Measurements from ENCODE around the gene PRSS57.
A peak's percentile ranks its signal among the peaks of the same experiment; 100 is the strongest.

The PRSS57 gene

GRCh38 chr19:694481-695351, 536 bp downstream of the PRSS57 start:
- DNase-seq (ENCODE audit: low spot score) (no peak), FAIRE-seq (no peak)

DNA sequence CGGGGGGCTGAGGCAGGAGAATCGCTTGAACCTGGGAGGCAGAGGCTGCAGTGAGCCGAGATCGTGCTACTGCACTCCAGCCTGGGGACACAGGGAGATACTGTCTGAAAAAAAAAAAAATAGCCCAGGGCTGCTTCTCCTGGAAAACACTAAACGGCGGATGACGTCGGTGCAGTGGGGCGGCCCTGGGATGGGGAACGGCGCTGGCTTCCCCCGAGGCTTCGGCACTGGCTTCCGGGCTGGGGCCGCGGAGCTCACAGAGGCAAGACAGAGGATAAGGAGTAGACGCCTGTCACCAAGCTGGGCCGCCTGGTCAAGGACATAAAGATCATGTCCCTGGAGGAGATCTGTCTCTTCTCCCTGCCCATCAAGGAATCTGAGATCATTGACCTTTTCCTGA, 5.0 kb downstream of the PRSS57 start:
- DNase-seq (ENCODE audit: low spot score), result no peak
- no peak for FAIRE-seq

- FAIRE-seq (no peak), DNase-seq (ENCODE audit: low spot score) (no peak)
Measured at GRCh38 chr19:688992-689391, 6.3 kb downstream of the PRSS57 start.

DNA sequence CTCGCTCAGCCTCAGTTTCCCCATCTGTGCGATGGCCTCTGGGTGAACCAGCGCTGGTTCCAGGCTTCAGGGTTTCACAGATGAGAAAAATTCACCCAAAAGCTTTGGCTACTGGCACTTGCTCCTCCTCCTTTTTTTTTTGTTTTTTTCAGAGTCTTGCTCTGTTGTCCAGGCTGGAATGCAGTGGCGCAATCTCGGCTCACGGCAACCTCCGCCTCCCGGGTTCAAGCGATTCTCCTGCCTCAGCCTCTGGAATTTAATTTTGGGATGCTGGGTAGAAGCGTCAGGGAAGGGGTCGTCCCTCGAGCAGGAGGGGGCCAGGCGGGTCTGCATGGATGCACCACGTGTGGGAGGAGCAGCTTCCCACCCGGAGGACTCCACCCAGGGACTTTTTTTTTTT, 7.0 kb downstream of the PRSS57 start:
- DNase-seq (ENCODE audit: low spot score) (no peak), FAIRE-seq (no peak)

- DNase-seq (ENCODE audit: low spot score), result no peak
- FAIRE-seq, result no peak
Measured at GRCh38 chr19:687569-688166, 7.6 kb downstream of the PRSS57 start.

DNA sequence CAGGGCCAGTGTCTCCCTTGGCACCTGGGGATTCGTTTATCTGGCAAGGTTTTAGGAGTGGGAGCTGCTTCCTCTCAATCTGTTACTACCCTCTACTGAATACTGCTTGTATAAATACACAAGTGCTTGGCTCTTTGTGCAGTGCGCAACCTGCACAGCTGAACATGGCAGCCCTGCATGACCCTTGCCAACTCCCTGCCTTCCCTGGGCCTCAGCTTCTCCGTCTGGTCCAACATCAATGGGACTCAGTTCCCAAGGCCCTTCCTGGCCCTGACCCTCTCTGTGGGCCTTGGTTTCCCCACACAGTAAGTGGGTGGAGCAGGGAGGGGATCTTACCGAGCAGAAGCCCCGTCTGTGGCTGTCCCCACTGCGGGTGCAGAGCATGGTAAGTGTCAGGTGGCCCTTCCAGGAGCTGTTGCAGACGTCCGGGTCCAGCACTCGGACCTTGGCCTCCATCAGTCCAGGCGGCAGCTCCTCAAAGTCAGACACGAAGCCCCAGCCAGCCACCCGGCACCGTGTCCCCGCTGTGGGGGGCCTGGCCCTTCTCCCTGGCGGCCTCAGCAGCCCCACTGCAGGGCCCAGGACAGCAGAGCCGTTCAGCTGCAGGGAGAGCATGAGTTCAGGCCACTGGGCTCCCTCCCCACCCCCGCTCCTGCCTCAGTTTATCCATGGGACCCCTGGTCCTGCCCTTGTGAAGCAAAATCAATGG, 8.5 kb downstream of the PRSS57 start:
- no peak for DNase-seq (ENCODE audit: low spot score)
- FAIRE-seq, result no peak

GRCh38 chr19:685454-685931, 9.8 kb downstream of the PRSS57 start:
- FAIRE-seq (no peak), DNase-seq (ENCODE audit: low spot score) (no peak)

DNA sequence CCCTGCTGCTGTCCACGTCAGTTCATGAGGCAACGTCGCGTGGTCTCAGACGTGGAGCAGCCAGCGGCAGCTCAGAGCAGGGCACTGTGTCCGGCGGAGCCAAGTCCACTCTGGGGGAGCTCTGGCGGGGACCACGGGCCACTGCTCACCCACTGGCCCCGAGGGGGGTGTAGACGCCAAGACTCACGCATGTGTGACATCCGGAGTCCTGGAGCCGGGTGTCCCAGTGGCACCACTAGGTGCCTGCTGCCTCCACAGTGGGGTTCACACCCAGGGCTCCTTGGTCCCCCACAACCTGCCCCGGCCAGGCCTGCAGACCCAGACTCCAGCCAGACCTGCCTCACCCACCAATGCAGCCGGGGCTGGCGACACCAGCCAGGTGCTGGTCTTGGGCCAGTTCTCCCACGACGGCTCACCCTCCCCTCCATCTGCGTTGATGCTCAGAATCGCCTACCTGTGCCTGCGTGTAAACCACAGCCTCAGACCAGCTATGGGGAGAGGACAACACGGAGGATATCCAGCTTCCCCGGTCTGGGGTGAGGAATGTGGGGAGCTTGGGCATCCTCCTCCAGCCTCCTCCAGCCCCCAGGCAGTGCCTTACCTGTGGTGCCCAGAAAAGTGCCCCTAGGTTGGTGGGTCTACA, 12.5 kb downstream of the PRSS57 start:
- FAIRE-seq, result no peak
- DNase-seq (ENCODE audit: low spot score), result no peak

GRCh38 chr19:681029-682019, 13.9 kb downstream of the PRSS57 start:
- FAIRE-seq, result no peak
- peak; percentile 77 for DNase-seq (ENCODE audit: low spot score)

DNA sequence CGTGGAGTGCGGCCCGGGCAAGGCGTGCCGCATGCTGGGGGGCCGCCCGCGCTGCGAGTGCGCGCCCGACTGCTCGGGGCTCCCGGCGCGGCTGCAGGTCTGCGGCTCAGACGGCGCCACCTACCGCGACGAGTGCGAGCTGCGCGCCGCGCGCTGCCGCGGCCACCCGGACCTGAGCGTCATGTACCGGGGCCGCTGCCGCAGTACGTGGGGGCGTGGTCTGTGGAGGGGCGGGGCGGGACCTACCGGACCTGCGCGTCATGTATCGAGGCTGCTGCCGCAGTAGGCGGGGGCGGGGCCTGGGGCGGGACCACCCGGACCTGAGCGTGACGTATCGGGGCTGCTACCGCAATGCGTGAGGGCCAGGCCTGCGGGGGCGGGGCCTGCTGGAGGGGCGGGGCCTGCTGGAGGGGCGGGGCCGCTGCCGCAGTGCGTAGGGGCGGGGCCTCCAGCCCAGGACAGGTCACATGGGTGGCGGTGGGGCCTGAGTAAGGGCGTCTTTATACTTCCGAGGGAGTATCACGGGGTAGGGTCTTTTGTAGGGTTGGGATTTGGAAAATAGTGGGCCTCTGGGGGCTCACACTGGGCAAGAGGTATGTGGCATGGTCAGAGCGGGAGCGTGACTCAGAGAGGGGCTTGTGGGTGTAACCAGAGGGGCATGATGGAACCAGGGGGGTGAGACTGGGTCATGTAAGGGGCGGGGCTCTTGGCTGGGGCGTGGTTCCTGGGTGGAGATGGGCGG, 14.8 kb downstream of the PRSS57 start:
- FAIRE-seq, result peak; percentile 40
- DNase-seq (ENCODE audit: low spot score), result peak; percentile 94

DNA sequence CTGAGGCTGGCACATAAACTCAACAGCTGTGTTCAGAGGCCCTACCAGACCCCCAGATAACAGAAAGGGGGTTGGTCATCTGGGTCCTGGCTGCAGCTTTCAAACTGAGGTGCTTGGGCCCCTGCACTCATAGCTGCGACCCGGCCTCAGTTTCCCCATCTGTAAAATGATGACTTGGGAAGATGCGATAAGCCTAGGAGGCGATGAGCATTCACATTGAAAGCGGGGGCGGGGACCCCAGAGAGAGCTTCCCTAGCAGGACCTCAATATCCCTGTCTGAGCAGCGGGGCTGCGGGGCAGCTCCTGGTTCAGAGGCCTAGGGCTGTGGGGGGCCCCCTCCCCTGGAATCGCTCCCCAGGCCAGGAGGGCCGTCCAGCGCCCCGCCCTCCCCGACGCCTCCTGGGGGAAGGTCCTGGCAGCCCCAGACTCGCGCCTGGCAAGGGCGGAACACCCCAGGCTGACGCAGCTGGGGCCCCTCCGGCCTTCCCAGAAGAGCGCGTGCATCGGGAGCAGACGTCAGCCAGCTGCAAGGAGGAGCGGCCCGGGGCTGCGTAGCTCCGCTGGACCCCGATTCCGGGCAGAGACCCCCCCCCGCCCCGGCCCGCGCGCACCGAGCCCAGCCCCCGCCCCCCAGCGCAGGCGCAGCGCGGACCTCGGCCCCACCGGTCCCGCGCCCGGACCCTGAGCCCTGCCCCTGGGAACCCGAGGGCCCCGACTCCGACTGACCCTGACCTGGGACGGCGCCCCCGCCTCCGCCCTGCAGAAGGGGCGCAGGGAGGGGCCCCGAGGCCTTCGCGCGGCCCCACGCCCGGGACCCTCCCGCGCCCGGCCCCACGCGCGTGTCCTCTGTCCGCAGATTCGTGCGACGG, 15.6 kb downstream of the PRSS57 start:
- FAIRE-seq, result no peak
- DNase-seq (ENCODE audit: low spot score), result peak; percentile 56

- DNase-seq (ENCODE audit: low spot score) (no peak), FAIRE-seq (no peak)
Measured at GRCh38 chr19:678791-679388, 16.4 kb downstream of the PRSS57 start.

DNA sequence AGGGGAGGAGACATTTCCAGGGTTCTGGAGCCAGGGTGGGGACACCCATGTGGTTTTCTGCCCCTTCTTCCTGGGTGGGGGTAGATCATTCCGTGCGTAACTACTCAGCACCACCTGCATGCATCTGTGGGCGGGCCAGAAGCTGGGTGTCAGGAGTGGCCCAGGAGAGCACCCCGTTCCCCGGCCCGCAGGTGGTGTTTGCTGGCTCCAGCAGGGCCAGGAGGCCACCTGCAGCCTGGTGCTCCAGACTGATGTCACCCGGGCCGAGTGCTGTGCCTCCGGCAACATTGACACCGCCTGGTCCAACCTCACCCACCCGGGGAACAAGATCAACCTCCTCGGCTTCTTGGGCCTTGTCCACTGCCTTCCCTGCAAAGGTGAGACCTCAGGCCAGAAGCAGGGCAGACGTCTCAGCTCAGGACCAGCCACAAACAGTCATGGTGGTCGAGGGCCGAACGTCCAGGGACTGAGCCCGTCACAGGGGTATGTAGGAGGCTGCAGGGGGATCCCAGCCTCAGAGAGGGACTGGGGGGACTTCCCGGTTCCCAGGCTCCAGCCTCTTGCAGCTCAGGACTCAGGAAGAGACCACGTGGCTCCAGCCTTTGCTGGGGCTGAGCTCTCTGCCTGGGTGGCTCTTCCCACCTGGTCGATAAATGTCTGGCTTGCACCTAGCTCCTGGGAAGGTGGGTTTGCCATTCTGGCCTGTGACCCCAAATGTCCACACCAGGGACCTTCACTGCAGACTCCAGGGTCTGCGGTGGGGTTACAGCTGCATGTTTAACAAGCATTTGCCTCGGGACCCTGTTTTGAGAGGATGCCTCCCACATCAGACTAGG, 17.4 kb downstream of the PRSS57 start:
- DNase-seq (ENCODE audit: low spot score) (peak; percentile 48), FAIRE-seq (no peak)

- peak; percentile 79 for DNase-seq (ENCODE audit: low spot score)
- FAIRE-seq, result peak; percentile 23
Measured at GRCh38 chr19:677201-677600, 18.1 kb downstream of the PRSS57 start.

GRCh38 chr19:676339-677105, 18.7 kb downstream of the PRSS57 start, which contains the start of gene FSTL3:
TSS of gene FSTL3 (plus strand) at chr19:676392. CDS start at chr19:676424, 32 bp downstream.
- DNase-seq (ENCODE audit: low spot score) (peak; percentile 50), FAIRE-seq (no peak)

GRCh38 chr19:676007-676338, 19.3 kb downstream of the PRSS57 start:
- no peak for DNase-seq (ENCODE audit: low spot score)
- no peak for FAIRE-seq

Data from urothelium cell line (cell line).